GM12878 (cell line): ENCODE results near the gene MMEL1.
"Not testable (repeated sequence)": the region's sequence is repeated elsewhere in the genome, so short reads cannot be mapped to it uniquely, and the experiment has no call there.

Source experiments
- ASH2L ChIP-seq: fragments of 300-600, 200-600 bp; sonication (generic); IDR thresholded peaks from 2 replicates; pipeline ENCODE4 v1.6.1; 2017; ENCODE audit warnings: low read depth, mild to moderate bottlenecking, borderline replicate concordance
- ETV6 ChIP-seq, 2 experiments: fragments of 450-650 bp in 1 of 2; IDR thresholded peaks in 1 of 2; conservative IDR thresholded peaks in 1 of 2; 2 replicates each; pipeline ENCODE4 v1.6.1; 2014; ENCODE audit warnings: antibody characterized with exemption in 1 of 2, borderline replicate concordance in 1 of 2, low read depth in 1 of 2, mild to moderate bottlenecking in 1 of 2, moderate library complexity in 1 of 2
- FOXK2 ChIP-seq: fragments of 450-650 bp; IDR thresholded peaks from 2 replicates; pipeline ENCODE4 v1.6.1; 2017; ENCODE audit warnings: mild to moderate bottlenecking, moderate library complexity
- MTA2 ChIP-seq: fragments of 450-650 bp; IDR thresholded peaks from 2 replicates; pipeline ENCODE4 v1.6.1; 2016; ENCODE audit warnings: low read depth, mild to moderate bottlenecking, moderate library complexity
- SIN3A ChIP-seq: IDR thresholded peaks from 2 replicates; pipeline ENCODE4 v1.6.1; 2012; ENCODE audit warnings: low read depth, low read length, improper control_type of control experiment
- TAF1 ChIP-seq: IDR thresholded peaks from 2 replicates; pipeline ENCODE4 v1.6.1; 2011; ENCODE audit warnings: mild to moderate bottlenecking, low read depth, low read length, borderline replicate concordance
- ZNF274 ChIP-seq: IDR thresholded peaks from one replicate; pipeline ENCODE4 v1.8.0; 2011; ENCODE audit not compliant: insufficient read length, insufficient read depth
- TF ChIP-seq, protein P1 (sequence below), 3 experiments: IDR thresholded peaks in 2 of 3; conservative IDR thresholded peaks in 1 of 3; 2 replicates each; pipeline ENCODE4 v1.5.1; 2011; ENCODE audit warnings: low read depth in 3 of 3, low read length in 3 of 3, mild to moderate bottlenecking in 3 of 3, control low read depth in 2 of 3, moderate library complexity in 2 of 3, inconsistent platforms in 1 of 3, mixed read lengths in 1 of 3; ENCODE audit not compliant: control insufficient read depth in 2 of 3, insufficient read depth in 1 of 3; ENCODE audit errors: extremely low read depth in 1 of 3

DNA sequence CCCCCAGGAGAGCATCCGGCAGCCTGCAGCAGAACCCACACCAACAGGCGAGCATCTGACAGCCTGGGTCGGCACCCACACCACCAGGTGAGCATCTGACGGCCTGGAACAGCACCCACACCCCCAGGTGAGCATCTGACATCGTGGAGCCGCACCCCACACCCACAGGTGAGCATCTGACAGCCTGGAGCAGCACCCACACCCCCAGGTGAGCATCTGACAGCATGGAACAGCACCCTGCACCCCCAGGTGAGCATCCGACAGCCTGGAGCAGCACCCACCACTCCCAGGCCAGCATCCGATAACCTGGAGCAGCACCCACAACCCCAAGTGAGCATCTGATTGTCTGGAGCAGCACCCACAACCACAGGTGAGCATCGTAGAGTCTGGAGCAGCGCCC is 43.9 kb upstream of the MMEL1 start:
- not testable (repeated sequence) for TF ChIP-seq FOXK2; SIN3A; ETV6 (conservative IDR thresholded peaks at IDR 0.05 in 1 of 2, IDR thresholded peaks at IDR 0.05 in 1 of 2; ENCODE audit: borderline replicate concordance in 1 of 2, low read depth in 1 of 2); ASH2L; ZNF274; MTA2; TAF1
- TF ChIP-seq, protein P1, sequence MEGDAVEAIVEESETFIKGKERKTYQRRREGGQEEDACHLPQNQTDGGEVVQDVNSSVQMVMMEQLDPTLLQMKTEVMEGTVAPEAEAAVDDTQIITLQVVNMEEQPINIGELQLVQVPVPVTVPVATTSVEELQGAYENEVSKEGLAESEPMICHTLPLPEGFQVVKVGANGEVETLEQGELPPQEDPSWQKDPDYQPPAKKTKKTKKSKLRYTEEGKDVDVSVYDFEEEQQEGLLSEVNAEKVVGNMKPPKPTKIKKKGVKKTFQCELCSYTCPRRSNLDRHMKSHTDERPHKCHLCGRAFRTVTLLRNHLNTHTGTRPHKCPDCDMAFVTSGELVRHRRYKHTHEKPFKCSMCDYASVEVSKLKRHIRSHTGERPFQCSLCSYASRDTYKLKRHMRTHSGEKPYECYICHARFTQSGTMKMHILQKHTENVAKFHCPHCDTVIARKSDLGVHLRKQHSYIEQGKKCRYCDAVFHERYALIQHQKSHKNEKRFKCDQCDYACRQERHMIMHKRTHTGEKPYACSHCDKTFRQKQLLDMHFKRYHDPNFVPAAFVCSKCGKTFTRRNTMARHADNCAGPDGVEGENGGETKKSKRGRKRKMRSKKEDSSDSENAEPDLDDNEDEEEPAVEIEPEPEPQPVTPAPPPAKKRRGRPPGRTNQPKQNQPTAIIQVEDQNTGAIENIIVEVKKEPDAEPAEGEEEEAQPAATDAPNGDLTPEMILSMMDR (IDR thresholded peaks at IDR 0.05 in 2 of 3, conservative IDR thresholded peaks at IDR 0.05 in 1 of 3; ENCODE audit: control insufficient read depth in 2 of 3, extremely low read depth in 1 of 3, insufficient read depth in 1 of 3, low read depth in 3 of 3, low read length in 3 of 3), result not testable (repeated sequence)
